NCI-H2196 (cell line): ENCODE measurements around the gene RCAN3.
"Not testable (repeated sequence)": the region's sequence is repeated elsewhere in the genome, so short reads cannot be mapped to it uniquely, and the experiment has no call there.

Source experiments
- DNase-seq: peaks from one replicate; lab custom pipeline; 2025; ENCODE audit not compliant: unreplicated experiment; lab: John Stamatoyannopoulos, UW

The RCAN3 gene

GRCh38 chr1:24484199-24484598 lies 18.4 kb upstream of the RCAN3 start:
- no peak for DNase-seq

- no peak for DNase-seq
Measured at GRCh38 chr1:24486331-24487065, 16.1 kb upstream of the RCAN3 start.

GRCh38 chr1:24487455-24487854 lies 15.2 kb upstream of the RCAN3 start:
- DNase-seq, result no peak

GRCh38 chr1:24488159-24488558 lies 14.5 kb upstream of the RCAN3 start:
- DNase-seq, result not testable (repeated sequence)

- DNase-seq, result no peak
Measured at GRCh38 chr1:24489674-24490073, 13.0 kb upstream of the RCAN3 start.

GRCh38 chr1:24490101-24490781 lies 12.4 kb upstream of the RCAN3 start:
- DNase-seq, result no peak

- no peak for DNase-seq
Measured at GRCh38 chr1:24491577-24492360, 10.9 kb upstream of the RCAN3 start.

- not testable (repeated sequence) for DNase-seq
Measured at GRCh38 chr1:24492935-24493334, 9.7 kb upstream of the RCAN3 start.

- DNase-seq, result no peak
Measured at GRCh38 chr1:24493785-24494184, 8.9 kb upstream of the RCAN3 start.

GRCh38 chr1:24498589-24498988 lies 4.0 kb upstream of the RCAN3 start:
- no peak for DNase-seq

- no peak for DNase-seq
Measured at GRCh38 chr1:24500448-24501048, 2.1 kb upstream of the RCAN3 start.

- no peak for DNase-seq
Measured at GRCh38 chr1:24501371-24502064, 1.1 kb upstream of the RCAN3 start.

- DNase-seq, result peak; percentile 63
Measured at GRCh38 chr1:24502065-24502708, 449 bp upstream of the RCAN3 start.

- DNase-seq, result no peak
Measured at GRCh38 chr1:24503059-24503751, 569 bp downstream of the RCAN3 start.

- DNase-seq, result no peak
Measured at GRCh38 chr1:24503870-24504523, 1.4 kb downstream of the RCAN3 start.

- DNase-seq, result no peak
Measured at GRCh38 chr1:24504560-24504959, 1.9 kb downstream of the RCAN3 start.

- no peak for DNase-seq
Measured at GRCh38 chr1:24505816-24506215, 3.2 kb downstream of the RCAN3 start.

- DNase-seq, result no peak
Measured at GRCh38 chr1:24506691-24507381, 4.2 kb downstream of the RCAN3 start.

- no peak for DNase-seq
Measured at GRCh38 chr1:24507405-24507804, 4.8 kb downstream of the RCAN3 start.
